Muscle of arm (tissue), 12 donors: Measurements from ENCODE around the gene CACNA1D. TPM values are rescaled to one million over a fixed set of nuclear protein-coding genes. Genes with fewer than 3 reads are reported as not detected.

Experiments used
- DNase-seq: peaks from one replicate; pipeline ENCODE4 v3.0.0-alpha.2; 2013
- polyA plus RNA-seq, 12 donors: library from polyadenylated mRNA; unstranded; fragments of 120-200 nt; gene quantifications; one replicate each; pipeline ENCODE4 v1.2.1, GENCODE V29; 2013; ENCODE audit not compliant: insufficient read length in 12 of 12

The CACNA1D gene
- polyA plus RNA-seq, 12 donors = 1.5 to 18.8 (median 2.2) TPM; not detected in 1

GRCh38 chr3:53843195-53844177 is 349.1 kb downstream of the CACNA1D start:
- no peak for DNase-seq

DNA sequence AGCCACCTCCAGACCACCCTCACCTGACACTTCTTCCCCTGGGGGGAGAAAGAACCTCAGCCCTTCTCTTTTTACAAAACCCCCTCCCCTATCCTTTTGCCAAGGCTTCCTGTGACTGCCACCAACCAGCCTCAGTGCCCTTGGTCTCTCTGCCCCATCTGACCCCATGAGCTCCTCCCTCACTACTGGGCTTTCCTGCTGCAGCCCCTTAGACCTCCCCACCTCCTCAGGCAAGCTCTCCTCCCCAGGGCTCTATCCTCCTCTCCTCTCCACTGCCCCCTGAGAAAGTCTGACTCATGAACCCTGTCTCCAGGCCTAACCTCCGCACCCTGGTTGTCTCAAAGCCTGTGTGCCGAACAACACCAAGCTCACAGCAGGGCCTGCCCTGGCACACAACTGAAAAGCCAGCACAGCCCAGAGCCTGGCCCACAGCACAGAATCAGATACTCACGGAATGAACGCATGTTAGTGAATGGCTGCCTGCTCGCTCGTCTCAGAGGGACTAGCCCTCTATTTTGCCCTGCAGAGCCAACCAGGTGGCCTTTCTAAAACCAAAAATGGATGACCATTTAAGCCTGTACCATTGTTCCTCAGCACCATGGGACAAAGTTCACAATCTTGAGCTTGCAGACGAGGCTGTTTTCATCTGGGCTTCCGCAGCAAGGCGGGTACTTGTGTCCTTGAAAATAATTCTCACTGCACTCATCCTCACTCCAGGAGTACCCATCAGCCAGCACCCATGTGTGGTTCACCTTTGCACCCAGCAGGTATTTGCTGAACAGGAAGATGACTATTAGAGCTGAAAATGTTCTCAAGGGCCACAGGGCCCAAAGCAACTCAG is 350.1 kb downstream of the CACNA1D start:
- DNase-seq = no peak

DNA sequence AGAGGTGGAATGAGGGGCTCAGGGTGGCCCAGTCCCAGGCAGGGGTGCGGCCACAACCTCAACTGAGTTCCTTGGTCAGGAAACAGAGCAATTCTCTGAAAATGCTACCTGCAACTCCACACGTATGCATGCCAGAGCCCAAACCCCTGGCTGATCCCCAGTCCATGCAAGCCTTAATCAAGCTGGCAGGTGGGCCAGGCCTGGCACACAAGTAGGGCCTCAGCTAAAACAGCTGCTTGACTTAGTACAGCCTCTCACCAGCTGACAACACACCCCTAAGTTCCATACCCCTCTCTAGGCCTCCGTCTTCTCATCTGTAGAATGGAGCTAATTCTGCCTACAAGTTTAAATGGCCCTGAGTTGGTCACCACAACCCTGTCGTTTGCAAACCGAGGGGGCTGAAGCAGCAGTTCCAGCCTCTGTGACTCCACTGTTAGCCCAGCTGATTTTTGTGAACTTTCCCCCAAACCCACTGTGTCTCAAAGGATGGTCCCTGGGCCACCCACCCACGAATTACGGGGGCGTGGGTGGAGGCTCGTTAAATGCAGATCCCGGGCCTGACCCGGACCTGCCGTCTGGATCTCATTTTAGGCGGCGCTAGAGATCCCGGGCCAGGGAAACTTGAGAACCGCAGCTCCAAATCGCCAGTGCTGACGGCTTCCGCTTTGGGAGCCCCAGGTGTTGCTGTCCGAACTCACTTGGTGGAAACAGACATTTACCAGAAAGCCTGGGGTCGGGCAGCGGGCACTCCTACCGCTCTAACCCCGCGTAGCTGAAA is 350.9 kb downstream of the CACNA1D start:
- peak; percentile 67 for DNase-seq

GRCh38 chr3:53845881-53846133 is 351.4 kb downstream of the CACNA1D start:
- no peak for DNase-seq

DNA sequence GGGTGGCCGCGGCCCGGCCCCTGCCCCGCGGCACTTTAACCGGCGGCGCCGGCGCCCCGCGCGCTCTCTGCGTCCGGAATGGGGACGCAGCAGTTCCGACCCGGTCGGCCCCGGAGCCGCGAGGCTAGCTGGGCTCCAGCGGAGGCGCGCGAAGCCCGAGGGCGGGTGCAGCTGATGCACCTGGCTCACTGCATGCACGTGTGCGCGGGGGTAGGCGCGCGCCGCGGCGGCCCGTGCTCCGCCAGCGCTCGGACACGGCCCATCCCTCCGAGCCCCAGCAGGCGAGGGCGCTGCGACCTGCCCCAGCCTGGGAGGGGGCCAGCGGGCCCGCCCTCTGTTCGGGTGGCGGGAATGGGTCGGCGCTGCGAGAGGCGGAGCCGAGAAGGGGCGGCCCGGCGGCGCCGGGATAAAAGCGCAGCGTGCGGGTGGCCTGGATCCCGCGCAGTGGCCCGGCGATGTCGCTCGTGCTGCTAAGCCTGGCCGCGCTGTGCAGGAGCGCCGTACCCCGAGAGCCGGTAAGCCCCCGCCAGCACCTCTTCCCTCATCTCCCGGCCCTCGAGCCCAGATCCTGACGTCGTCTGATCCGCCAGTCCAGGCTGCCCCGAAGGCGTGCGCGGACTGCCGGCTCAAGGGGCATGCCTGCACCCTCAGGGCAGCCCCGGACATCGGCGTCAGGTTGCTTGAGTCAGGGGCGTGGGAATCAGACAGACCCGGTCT is 351.9 kb downstream of the CACNA1D start, which contains the start of the genes CHDH and IL17RB:
Gene CHDH (minus strand): TSS at position 286 of the 717 bp plus-strand sequence. CDS start 22,411 bp downstream, outside the sequence.
Gene IL17RB (plus strand): TSS at position 435 of the 717 bp plus-strand sequence. CDS start 21 bp downstream, at position 456.
- DNase-seq = peak; percentile 51

GRCh38 chr3:53846851-53847155 is 352.4 kb downstream of the CACNA1D start:
- DNase-seq = no peak

- DNase-seq = no peak
Observed at GRCh38 chr3:53849916-53850315, 355.5 kb downstream of the CACNA1D start.

- no peak for DNase-seq
Observed at GRCh38 chr3:53850895-53851294, 356.5 kb downstream of the CACNA1D start.

GRCh38 chr3:53856964-53857363 is 362.6 kb downstream of the CACNA1D start:
- no peak for DNase-seq

DNA sequence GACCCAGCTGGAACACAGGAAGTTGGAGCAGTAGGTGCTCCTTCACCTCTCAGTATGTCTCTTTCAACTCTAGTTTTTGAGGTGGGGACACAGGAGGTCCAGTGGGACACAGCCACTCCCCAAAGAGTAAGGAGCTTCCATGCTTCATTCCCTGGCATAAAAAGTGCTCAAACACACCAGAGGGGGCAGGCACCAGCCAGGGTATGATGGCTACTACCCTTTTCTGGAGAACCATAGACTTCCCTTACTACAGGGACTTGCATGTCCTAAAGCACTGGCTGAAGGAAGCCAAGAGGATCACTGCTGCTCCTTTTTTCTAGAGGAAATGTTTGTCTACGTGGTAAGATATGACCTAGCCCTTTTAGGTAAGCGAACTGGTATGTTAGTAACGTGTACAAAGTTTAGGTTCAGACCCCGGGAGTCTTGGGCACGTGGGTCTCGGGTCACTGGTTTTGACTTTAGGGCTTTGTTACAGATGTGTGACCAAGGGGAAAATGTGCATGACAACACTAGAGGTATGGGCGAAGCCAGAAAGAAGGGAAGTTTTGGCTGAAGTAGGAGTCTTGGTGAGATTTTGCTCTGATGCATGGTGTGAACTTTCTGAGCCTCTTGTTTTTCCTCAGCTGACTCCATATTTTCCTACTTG is 363.8 kb downstream of the CACNA1D start:
- DNase-seq = no peak

DNA sequence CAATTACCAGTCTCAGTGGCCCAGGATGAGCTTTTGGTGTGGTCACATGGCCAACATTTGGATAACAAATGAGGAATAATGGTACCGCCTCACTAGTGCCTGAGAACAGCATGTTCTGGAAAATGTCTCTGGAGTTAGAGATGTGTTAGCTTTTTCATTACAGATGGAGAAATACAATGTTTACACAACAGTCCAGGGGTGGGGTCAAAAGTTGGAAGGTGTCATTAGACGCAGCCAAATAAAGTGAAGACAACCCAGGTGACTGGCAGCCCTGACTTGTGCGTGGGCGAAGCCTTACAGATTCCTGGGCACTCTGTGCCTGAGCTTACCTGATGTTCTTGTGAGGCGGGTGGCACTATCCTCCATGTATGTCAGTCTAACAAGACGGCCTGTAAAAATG is 364.8 kb downstream of the CACNA1D start:
- no peak for DNase-seq

- DNase-seq = no peak
Observed at GRCh38 chr3:53860196-53860595, 365.8 kb downstream of the CACNA1D start.

GRCh38 chr3:53862241-53862640 is 367.8 kb downstream of the CACNA1D start:
- no peak for DNase-seq

- DNase-seq = no peak
Observed at GRCh38 chr3:53863145-53863544, 368.7 kb downstream of the CACNA1D start.

Other genes starting within 250 kb of the CACNA1D start
- gene TKT, start 238.6 kb upstream of the CACNA1D start, polyA plus RNA-seq = 10 to 100 TPM in 11 of 12 donors, not detected in 1; 24.9 to 75.6 (median 28.2) TPM
- 100 to 1,000 TPM in 1 of 12 donors, 10 to 100 TPM in 11; 18.1 to 324 (median 22.3) TPM for gene DCP1A, start 147.1 kb upstream of the CACNA1D start, polyA plus RNA-seq